Measurements from ENCODE around the gene ARHGAP21.

The ARHGAP21 gene

GRCh38 chr10:24678757-24679156, 44.9 kb downstream of the ARHGAP21 start:
- no peak for DNase-seq (ENCODE audit: low spot score)
- POLR2A ChIA-PET (ENCODE audit: low non-redundant PET) = no interaction called here
- TF ChIP-seq CTCF (conservative IDR thresholded peaks at IDR 0.05; ENCODE audit: low read depth) = no peak
- no peak overlapping the region for H3K27ac ChIP-seq
- CTCF ChIA-PET = no interaction called here

- POLR2A ChIA-PET (ENCODE audit: low non-redundant PET) = no interaction called here
- DNase-seq (ENCODE audit: low spot score) = no peak
- CTCF ChIA-PET = interaction anchor here (0.5 kb wide), 1 partner anchor 41 kb away, joined by 4 read pairs; no protein-coding TSS in a partner anchor
- TF ChIP-seq CTCF (conservative IDR thresholded peaks at IDR 0.05; ENCODE audit: low read depth) = no peak
- no peak overlapping the region for H3K27ac ChIP-seq
These were observed 48.6 kb downstream of the ARHGAP21 start for GRCh38 chr10:24674892-24675632.

- DNase-seq (ENCODE audit: low spot score) = no peak
- ChIA-PET POLR2A (ENCODE audit: low non-redundant PET) (no interaction called here), CTCF (no interaction called here)
- TF ChIP-seq CTCF (conservative IDR thresholded peaks at IDR 0.05; ENCODE audit: low read depth) = no peak
- no peak overlapping the region for H3K27ac ChIP-seq
These were observed 52.6 kb downstream of the ARHGAP21 start for GRCh38 chr10:24670964-24671670.

GRCh38 chr10:24669285-24669852, 54.3 kb downstream of the ARHGAP21 start:
- TF ChIP-seq CTCF (conservative IDR thresholded peaks at IDR 0.05; ENCODE audit: low read depth) = no peak
- ChIA-PET CTCF (no interaction called here), POLR2A (ENCODE audit: low non-redundant PET) (no interaction called here)
- no peak for DNase-seq (ENCODE audit: low spot score)
- H3K27ac ChIP-seq = no peak overlapping the region

GRCh38 chr10:24668247-24668646, 55.4 kb downstream of the ARHGAP21 start:
- ChIA-PET CTCF (no interaction called here), POLR2A (ENCODE audit: low non-redundant PET) (no interaction called here)
- TF ChIP-seq CTCF (conservative IDR thresholded peaks at IDR 0.05; ENCODE audit: low read depth) = no peak
- no peak overlapping the region for H3K27ac ChIP-seq
- DNase-seq (ENCODE audit: low spot score) = no peak

- H3K27ac ChIP-seq = no peak overlapping the region
- ChIA-PET CTCF (interaction anchor here (0.6 kb wide), 1 partner anchor 22 kb away, joined by 6 read pairs; no protein-coding TSS in a partner anchor), POLR2A (ENCODE audit: low non-redundant PET) (no interaction called here)
- no peak for DNase-seq (ENCODE audit: low spot score)
- no peak for TF ChIP-seq CTCF (conservative IDR thresholded peaks at IDR 0.05; ENCODE audit: low read depth)
These were observed 58.7 kb downstream of the ARHGAP21 start for GRCh38 chr10:24664991-24665390.

All from RWPE1 (cell line).